ENCODE data around the gene F2RL1.
A peak's percentile ranks its signal among the peaks of the same experiment; 100 is the strongest.
"Not testable (repeated sequence)": the region's sequence is repeated elsewhere in the genome, so short reads cannot be mapped to it uniquely, and the experiment has no call there.

F2RL1 gene

GRCh38 chr5:76821136-76821535 lies 2.3 kb downstream of the F2RL1 start:
- no peak overlapping the region for H2BK5ac ChIP-seq (ENCODE audit: low read length)
- no peak overlapping the region for H4K8ac ChIP-seq (ENCODE audit: low read depth, low read length)
- no peaks in the 10 kb centered on the region for H3K36me3 ChIP-seq (replicated peaks in 1 of 2; ENCODE audit: control insufficient read depth in 2 of 2, insufficient read depth in 2 of 2, low read length in 2 of 2)
- no CpG with 5 or more reads among the region's 4 CpGs for WGBS, 2 donors (ENCODE audit: extremely low coverage in 2 of 2, insufficient read length in 2 of 2, insufficient replicate concordance in 1 of 2)
- no peak overlapping the region for H3K18ac ChIP-seq (ENCODE audit: low read length)
- H2AK5ac ChIP-seq (ENCODE audit: low read depth, low read length) = no peak overlapping the region
- H3K4me3 ChIP-seq (ENCODE audit: low read length in 2 of 2) = no peak overlapping the region
- no peaks in the 10 kb centered on the region for H3K9me3 ChIP-seq (replicated peaks in 1 of 2; ENCODE audit: control insufficient read depth in 2 of 2, insufficient read depth in 1 of 2, low read depth in 1 of 2, low read length in 2 of 2)
- H3K9ac ChIP-seq (ENCODE audit: low read depth, low read length, poor library complexity) = no peak overlapping the region
- H3K23ac ChIP-seq (ENCODE audit: low read depth, low read length, poor library complexity) = no peak overlapping the region
- H3K79me1 ChIP-seq (ENCODE audit: low read depth, low read length) = no peaks in the 10 kb centered on the region
- no peak overlapping the region for H3K27ac ChIP-seq (replicated peaks; ENCODE audit: low read length)
- no peak overlapping the region for H2BK120ac ChIP-seq (ENCODE audit: low read depth, low read length)
- H3K4me1 ChIP-seq (ENCODE audit: control insufficient read depth in 2 of 2, insufficient read depth in 1 of 2, low read depth in 1 of 2, low read length in 2 of 2) = peaks cover 10 to 12% of the 10 kb centered on the region in 2 donors
- no peak overlapping the region for H3K4me2 ChIP-seq (ENCODE audit: insufficient read depth, low read length, poor library complexity, severe bottlenecking)
- H2BK12ac ChIP-seq (ENCODE audit: low read length) = no peak overlapping the region
- H2AFZ ChIP-seq (ENCODE audit: low read length) = peak overlapping the region; percentile 90
- H4K91ac ChIP-seq (ENCODE audit: low read depth, low read length, poor library complexity) = no peak overlapping the region
- no peak overlapping the region for H2BK15ac ChIP-seq (ENCODE audit: low read length)
- no peak overlapping the region for H3K4ac ChIP-seq (ENCODE audit: low read length)
- H3K14ac ChIP-seq (ENCODE audit: low read length) = no peak overlapping the region
- H3K27me3 ChIP-seq (ENCODE audit: control insufficient read depth in 3 of 3, insufficient read depth in 3 of 3, low read depth in 1 of 3, low read length in 3 of 3) = peaks cover 11 to 25% (median 16%) of the 10 kb centered on the region in 3 experiments
- DNase-seq (ENCODE audit: low spot score) = no peak

DNA sequence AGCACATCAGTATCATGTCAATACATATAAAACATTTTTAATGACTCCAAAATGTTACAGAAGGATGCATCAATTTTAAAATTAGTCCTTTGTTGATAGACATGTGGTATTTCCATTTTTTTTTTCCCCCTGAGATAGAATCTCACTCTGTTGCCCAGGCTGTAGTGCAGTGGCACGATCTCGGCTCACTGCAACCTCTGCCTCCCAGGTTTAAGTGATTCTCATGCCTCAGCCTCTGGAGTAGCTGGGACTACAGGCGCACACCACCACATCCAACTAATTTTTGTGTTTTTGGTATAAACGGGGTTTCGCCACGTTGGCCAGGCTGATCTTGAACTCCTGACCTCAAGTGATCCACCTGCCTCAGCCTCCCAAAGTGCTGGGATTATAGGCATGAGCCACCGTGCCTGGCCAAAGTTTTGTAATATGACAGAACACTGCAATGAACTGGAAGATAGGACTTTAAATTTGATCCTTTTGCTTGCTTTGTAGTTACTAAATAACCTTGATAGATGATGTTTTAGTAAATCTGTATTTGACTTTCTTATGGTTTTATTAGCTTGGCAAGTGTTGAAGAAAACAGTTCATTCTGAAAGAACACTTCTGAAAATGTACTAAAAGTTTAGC lies 3.4 kb downstream of the F2RL1 start:
- H4K8ac ChIP-seq (ENCODE audit: low read depth, low read length); H2BK12ac ChIP-seq (ENCODE audit: low read length); H3K27ac ChIP-seq (replicated peaks; ENCODE audit: low read length); H3K36me3 ChIP-seq (replicated peaks in 1 of 2; ENCODE audit: control insufficient read depth in 2 of 2, insufficient read depth in 2 of 2, low read length in 2 of 2); H2BK5ac ChIP-seq (ENCODE audit: low read length); H3K4me2 ChIP-seq (ENCODE audit: insufficient read depth, low read length, poor library complexity, severe bottlenecking); H3K9me3 ChIP-seq (replicated peaks in 1 of 2; ENCODE audit: control insufficient read depth in 2 of 2, insufficient read depth in 1 of 2, low read depth in 1 of 2, low read length in 2 of 2); H3K9ac ChIP-seq (ENCODE audit: low read depth, low read length, poor library complexity); H2BK15ac ChIP-seq (ENCODE audit: low read length); H4K91ac ChIP-seq (ENCODE audit: low read depth, low read length, poor library complexity); H3K14ac ChIP-seq (ENCODE audit: low read length); H3K18ac ChIP-seq (ENCODE audit: low read length); H2AK5ac ChIP-seq (ENCODE audit: low read depth, low read length); H3K4me3 ChIP-seq (ENCODE audit: low read length in 2 of 2); H3K4ac ChIP-seq (ENCODE audit: low read length); H3K79me1 ChIP-seq (ENCODE audit: low read depth, low read length); DNase-seq (ENCODE audit: low spot score); H2BK120ac ChIP-seq (ENCODE audit: low read depth, low read length); H3K23ac ChIP-seq (ENCODE audit: low read depth, low read length, poor library complexity); H2AFZ ChIP-seq (ENCODE audit: low read length): not testable (repeated sequence)
- Histone ChIP-seq H3K27me3 (ENCODE audit: control insufficient read depth in 3 of 3, insufficient read depth in 3 of 3, low read depth in 1 of 3, low read length in 3 of 3) (peaks cover 11 to 25% (median 16%) of the 10 kb centered on the region in 3 experiments), H3K4me1 (ENCODE audit: control insufficient read depth in 2 of 2, insufficient read depth in 1 of 2, low read depth in 1 of 2, low read length in 2 of 2) (peaks cover 10 to 12% of the 10 kb centered on the region in 2 donors)
- WGBS, 2 donors (ENCODE audit: extremely low coverage in 2 of 2, insufficient read length in 2 of 2, insufficient replicate concordance in 1 of 2) = no CpG with 5 or more reads among the region's 7 CpGs

GRCh38 chr5:76826416-76826815 lies 7.6 kb downstream of the F2RL1 start:
- H3K27ac ChIP-seq (replicated peaks; ENCODE audit: low read length); H3K4me3 ChIP-seq (ENCODE audit: low read length in 2 of 2); H2BK5ac ChIP-seq (ENCODE audit: low read length); H2BK12ac ChIP-seq (ENCODE audit: low read length); H3K4me2 ChIP-seq (ENCODE audit: insufficient read depth, low read length, poor library complexity, severe bottlenecking); H3K27me3 ChIP-seq (ENCODE audit: control insufficient read depth in 3 of 3, insufficient read depth in 3 of 3, low read depth in 1 of 3, low read length in 3 of 3); H2BK120ac ChIP-seq (ENCODE audit: low read depth, low read length); H4K91ac ChIP-seq (ENCODE audit: low read depth, low read length, poor library complexity); DNase-seq (ENCODE audit: low spot score); H3K36me3 ChIP-seq (replicated peaks in 1 of 2; ENCODE audit: control insufficient read depth in 2 of 2, insufficient read depth in 2 of 2, low read length in 2 of 2); H3K23ac ChIP-seq (ENCODE audit: low read depth, low read length, poor library complexity); H3K18ac ChIP-seq (ENCODE audit: low read length); H3K9me3 ChIP-seq (replicated peaks in 1 of 2; ENCODE audit: control insufficient read depth in 2 of 2, insufficient read depth in 1 of 2, low read depth in 1 of 2, low read length in 2 of 2); H2BK15ac ChIP-seq (ENCODE audit: low read length); H3K9ac ChIP-seq (ENCODE audit: low read depth, low read length, poor library complexity); H3K79me1 ChIP-seq (ENCODE audit: low read depth, low read length); H4K8ac ChIP-seq (ENCODE audit: low read depth, low read length); H2AFZ ChIP-seq (ENCODE audit: low read length); H3K4ac ChIP-seq (ENCODE audit: low read length); H2AK5ac ChIP-seq (ENCODE audit: low read depth, low read length); H3K14ac ChIP-seq (ENCODE audit: low read length); H3K4me1 ChIP-seq (ENCODE audit: control insufficient read depth in 2 of 2, insufficient read depth in 1 of 2, low read depth in 1 of 2, low read length in 2 of 2): not testable (repeated sequence)

DNA sequence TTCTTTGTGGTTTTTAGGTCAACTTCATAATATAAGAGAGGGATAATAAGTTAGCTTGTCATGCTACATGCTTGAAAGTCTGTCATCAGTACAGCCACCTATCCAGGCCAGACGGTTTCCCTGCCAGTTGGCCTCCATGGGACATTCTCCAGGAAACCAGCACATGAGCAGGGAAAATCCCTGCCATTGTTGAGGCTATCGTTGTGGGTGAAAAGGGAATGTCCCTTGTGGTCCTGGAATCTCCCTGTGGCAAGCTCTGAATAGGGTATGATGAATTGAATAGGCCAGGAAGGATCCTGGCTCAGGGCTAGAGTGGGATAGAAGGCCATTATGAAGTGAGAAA lies 12.3 kb downstream of the F2RL1 start:
- Histone ChIP-seq H3K18ac (ENCODE audit: low read length) (no peak overlapping the region), H3K36me3 (replicated peaks in 1 of 2; ENCODE audit: control insufficient read depth in 2 of 2, insufficient read depth in 2 of 2, low read length in 2 of 2) (no peaks in the 10 kb centered on the region), H3K4me3 (ENCODE audit: low read length in 2 of 2) (no peak overlapping the region), H3K4me2 (ENCODE audit: insufficient read depth, low read length, poor library complexity, severe bottlenecking) (no peak overlapping the region), H3K27ac (replicated peaks; ENCODE audit: low read length) (peak overlapping the region; percentile 13), H2BK12ac (ENCODE audit: low read length) (no peak overlapping the region), H4K91ac (ENCODE audit: low read depth, low read length, poor library complexity) (no peak overlapping the region), H2BK120ac (ENCODE audit: low read depth, low read length) (no peak overlapping the region), H2AFZ (ENCODE audit: low read length) (peak overlapping the region; percentile 46), H3K79me1 (ENCODE audit: low read depth, low read length) (no peaks in the 10 kb centered on the region), H3K27me3 (ENCODE audit: control insufficient read depth in 3 of 3, insufficient read depth in 3 of 3, low read depth in 1 of 3, low read length in 3 of 3) (no peaks in the 10 kb centered on the region), H3K9ac (ENCODE audit: low read depth, low read length, poor library complexity) (no peak overlapping the region), H3K4ac (ENCODE audit: low read length) (no peak overlapping the region), H2BK15ac (ENCODE audit: low read length) (no peak overlapping the region), H3K14ac (ENCODE audit: low read length) (no peak overlapping the region), H2BK5ac (ENCODE audit: low read length) (no peak overlapping the region), H3K4me1 (ENCODE audit: control insufficient read depth in 2 of 2, insufficient read depth in 1 of 2, low read depth in 1 of 2, low read length in 2 of 2) (peaks cover 2 to 5% of the 10 kb centered on the region in 2 donors), H2AK5ac (ENCODE audit: low read depth, low read length) (no peak overlapping the region), H3K9me3 (replicated peaks in 1 of 2; ENCODE audit: control insufficient read depth in 2 of 2, insufficient read depth in 1 of 2, low read depth in 1 of 2, low read length in 2 of 2) (no peaks in the 10 kb centered on the region), H3K23ac (ENCODE audit: low read depth, low read length, poor library complexity) (no peak overlapping the region), H4K8ac (ENCODE audit: low read depth, low read length) (no peak overlapping the region)
- no CpG with 5 or more reads among the region's 2 CpGs for WGBS, 2 donors (ENCODE audit: extremely low coverage in 2 of 2, insufficient read length in 2 of 2, insufficient replicate concordance in 1 of 2)
- DNase-seq (ENCODE audit: low spot score) = no peak
